Fibroblast of the aortic adventitia (primary cell): ENCODE data around the gene CHMP2A. TPM values are rescaled to one million over a fixed set of nuclear protein-coding genes. Genes with fewer than 3 reads are reported as not detected.

Experiments
- DNase-seq: peaks from one replicate; pipeline ENCODE4 v3.0.0-alpha.2; 2010; ENCODE audit warnings: low read depth
- H3K4me3 ChIP-seq: 2 replicates; pipeline ENCODE4 v1.5.1; 2011; ENCODE audit warnings: low read depth, mild to moderate bottlenecking, control low read depth, low read length, moderate library complexity
- CTCF ChIP-seq: IDR thresholded peaks from 2 replicates; pipeline ENCODE4 v1.5.1; 2011; ENCODE audit warnings: mild to moderate bottlenecking, low read length, control low read depth, inconsistent platforms; ENCODE audit not compliant: insufficient read depth
- total RNA-seq: library from RNA; depleted of rRNA; stranded (reverse); fragments of >200 nt; gene quantifications from 2 replicates; pipeline ENCODE4 v1.2.3, GENCODE V29; 2012; ENCODE audit warnings: low replicate concordance

Gene CHMP2A
- total RNA-seq, 1 donor, result 109 TPM

GRCh38 chr19:58572818-58573657 lies 18.1 kb upstream of the CHMP2A start, which contains the start of gene MZF1:
Gene MZF1 (minus strand): TSS chr19:58573335. CDS start chr19:58571389, 1,946 bp downstream.
- H3K4me3 ChIP-seq, result peak within 1 kb of the TSS; percentile 92
- peak; percentile 32 for TF ChIP-seq CTCF
- peak; percentile 100 for DNase-seq

GRCh38 chr19:58572026-58572817 lies 17.3 kb upstream of the CHMP2A start:
- TF ChIP-seq CTCF, result no peak
- peak overlapping the region; percentile 92 for H3K4me3 ChIP-seq
- no peak for DNase-seq

- TF ChIP-seq CTCF, result no peak
- no peak for DNase-seq
- no peak overlapping the region for H3K4me3 ChIP-seq
These were observed 16.7 kb upstream of the CHMP2A start for GRCh38 chr19:58571575-58571947.

- no peak overlapping the region for H3K4me3 ChIP-seq
- TF ChIP-seq CTCF, result no peak
- no peak for DNase-seq
These were observed 16.1 kb upstream of the CHMP2A start for GRCh38 chr19:58570770-58571574.

DNA sequence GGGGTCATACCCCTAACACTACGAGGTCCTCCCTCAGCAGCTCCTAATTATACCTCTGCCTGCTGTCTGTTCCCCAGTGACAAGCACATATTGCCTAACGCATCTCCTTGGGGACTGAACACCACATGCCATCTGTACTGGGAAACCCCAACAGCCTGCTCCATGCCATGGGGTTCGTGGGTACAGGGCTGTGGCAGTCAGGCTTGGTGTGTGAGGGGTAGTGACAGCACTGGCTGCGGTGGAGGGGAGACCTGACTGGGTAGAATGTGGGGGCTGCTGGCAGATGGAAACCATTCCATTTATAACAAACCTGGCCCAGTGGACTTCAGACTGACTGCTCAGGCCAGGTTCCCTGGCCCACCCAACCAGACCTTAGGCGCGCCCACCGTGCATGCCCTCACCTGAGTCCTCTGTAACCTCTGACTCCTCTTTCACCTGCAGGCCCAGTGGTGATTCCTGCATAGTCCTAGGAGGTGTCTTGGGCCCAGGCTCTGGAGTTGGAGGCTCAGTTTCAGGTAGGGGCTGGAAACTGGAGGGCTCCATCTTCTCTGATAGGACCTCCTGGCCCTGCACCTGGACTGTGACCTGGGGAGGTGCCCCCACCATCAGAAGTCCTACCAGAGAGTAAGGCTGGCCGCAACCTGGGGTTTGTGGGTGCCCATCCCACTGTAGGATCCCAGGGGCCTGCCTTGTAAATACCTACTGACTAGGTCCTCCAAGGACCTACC lies 15.2 kb upstream of the CHMP2A start:
- TF ChIP-seq CTCF, result no peak
- H3K4me3 ChIP-seq, result no peak overlapping the region
- no peak for DNase-seq
